IPS-18a (cell line): ENCODE results near the gene NUTM2E.
"Not testable (repeated sequence)": the region's sequence is repeated elsewhere in the genome, so short reads cannot be mapped to it uniquely, and the experiment has no call there.

Experiments
- H3K27ac ChIP-seq: one replicate; pipeline ENCODE4 v1.5.1; 2013; ENCODE audit warnings: low read length
- H3K27me3 ChIP-seq: one replicate; pipeline ENCODE4 v1.6.1; 2013; ENCODE audit warnings: mild to moderate bottlenecking, low read length; ENCODE audit not compliant: control insufficient read depth, insufficient read depth
- H3K36me3 ChIP-seq: one replicate; pipeline ENCODE4 v1.6.1; 2013; ENCODE audit warnings: low read depth, low read length; ENCODE audit not compliant: control insufficient read depth
- H3K4me1 ChIP-seq: one replicate; pipeline ENCODE4 v1.6.1; 2013; ENCODE audit warnings: low read depth, low read length; ENCODE audit not compliant: control insufficient read depth
- H3K4me3 ChIP-seq: one replicate; pipeline ENCODE4 v1.5.1; 2013; ENCODE audit warnings: low read length
- H3K9ac ChIP-seq: one replicate; pipeline ENCODE4 v1.6.1; 2013; ENCODE audit warnings: mild to moderate bottlenecking, low read length, moderate library complexity
- H3K9me3 ChIP-seq: one replicate; pipeline ENCODE4 v1.6.1; 2013; ENCODE audit warnings: low read depth, low read length; ENCODE audit not compliant: control insufficient read depth

The NUTM2E gene

DNA sequence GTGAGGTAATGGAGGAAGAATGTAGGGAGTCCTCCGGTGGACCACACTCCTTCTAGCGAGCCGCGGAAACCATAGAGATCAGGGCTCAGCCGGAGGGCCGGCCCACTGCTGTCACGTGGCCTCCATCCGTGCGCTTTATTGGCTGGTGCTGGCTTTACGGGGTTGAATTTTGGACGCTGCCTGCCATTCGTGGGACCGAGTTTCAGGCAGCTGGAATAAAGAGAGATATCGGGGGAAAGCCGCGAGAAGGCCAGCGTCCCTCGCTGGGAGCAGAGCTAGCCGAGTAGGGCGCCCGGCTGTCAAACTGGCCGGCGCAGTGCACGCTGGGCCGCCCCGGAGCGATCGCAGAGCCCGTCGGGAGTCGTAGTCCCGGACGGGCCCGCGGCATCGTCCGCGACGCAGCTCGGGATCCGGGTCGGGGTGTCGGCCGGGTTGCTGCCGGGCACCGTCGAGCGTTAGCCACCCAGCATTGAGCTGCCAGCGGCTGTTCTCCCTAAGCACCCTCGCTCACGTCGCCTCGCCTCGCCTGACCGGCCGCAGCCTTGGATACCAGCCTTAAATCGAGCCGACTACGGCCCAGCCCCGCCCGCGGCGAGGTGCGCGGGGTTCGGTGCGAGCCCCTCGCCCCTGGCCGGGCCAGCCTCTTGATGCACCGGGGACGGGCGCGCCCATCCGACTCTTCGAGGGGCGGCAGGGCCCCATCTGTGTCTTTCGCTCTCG lies at the start of gene NUTM2E:
NUTM2E (plus strand) TSS at position 244 of the 720 bp plus-strand sequence. CDS start 15,002 bp downstream, outside the sequence.
- not testable (repeated sequence) for H3K36me3 ChIP-seq, H3K27me3 ChIP-seq, H3K9me3 ChIP-seq, H3K27ac ChIP-seq, H3K4me1 ChIP-seq
- Histone ChIP-seq H3K4me3 (peak within 1 kb of the TSS; percentile 55), H3K9ac (peak within 1 kb of the TSS; percentile 59)

- H3K36me3 ChIP-seq, H3K27ac ChIP-seq, H3K9me3 ChIP-seq, H3K9ac ChIP-seq, H3K4me3 ChIP-seq, H3K27me3 ChIP-seq, H3K4me1 ChIP-seq: not testable (repeated sequence)
Measured at GRCh38 chr10:79777997-79778396, 48.5 kb upstream of the NUTM2E start.

GRCh38 chr10:79779310-79779938 lies 47.1 kb upstream of the NUTM2E start:
- H3K27me3 ChIP-seq, H3K9me3 ChIP-seq, H3K4me3 ChIP-seq, H3K36me3 ChIP-seq, H3K9ac ChIP-seq, H3K4me1 ChIP-seq, H3K27ac ChIP-seq: not testable (repeated sequence)

DNA sequence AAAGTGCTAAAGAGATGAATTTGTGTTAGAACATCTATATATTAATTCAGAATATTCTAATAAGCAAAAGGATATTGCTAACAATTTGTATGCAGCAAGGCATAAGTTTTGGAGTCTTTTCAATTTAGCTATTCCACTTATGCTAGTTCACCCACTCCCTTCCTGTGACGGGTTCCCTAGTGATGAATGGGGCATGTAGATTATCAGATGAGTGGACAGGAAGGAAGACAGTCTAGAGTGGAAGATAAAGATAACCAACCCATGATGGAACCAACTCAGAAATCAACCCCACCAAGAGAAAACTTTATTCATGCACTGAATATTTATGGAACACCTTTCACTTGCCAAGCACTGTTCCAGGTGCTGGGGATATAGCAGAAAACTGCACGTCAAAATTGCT lies 46.5 kb upstream of the NUTM2E start:
- H3K4me1 ChIP-seq, H3K27me3 ChIP-seq, H3K36me3 ChIP-seq, H3K9ac ChIP-seq, H3K27ac ChIP-seq, H3K4me3 ChIP-seq, H3K9me3 ChIP-seq: not testable (repeated sequence)

DNA sequence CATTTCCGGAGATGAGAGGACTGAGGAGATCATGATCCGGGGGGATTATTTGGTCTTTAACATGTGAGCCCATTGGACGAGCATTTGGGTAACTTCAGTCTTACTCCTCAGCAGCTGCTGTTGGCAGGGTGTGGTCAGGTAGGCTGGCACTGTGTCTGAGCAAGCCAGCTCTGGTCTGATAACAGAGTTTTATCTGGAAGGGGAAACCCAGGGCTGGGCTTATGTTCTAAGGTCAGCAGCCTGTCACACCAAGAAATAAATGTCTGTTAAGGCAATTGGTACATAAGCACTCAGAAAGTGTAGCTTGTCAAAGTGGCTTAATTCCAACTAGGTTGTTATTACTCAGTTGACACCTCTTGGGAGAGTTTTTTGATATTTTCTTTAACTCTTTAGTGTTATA lies 45.0 kb upstream of the NUTM2E start:
- not testable (repeated sequence) for H3K9me3 ChIP-seq, H3K36me3 ChIP-seq, H3K4me3 ChIP-seq, H3K9ac ChIP-seq, H3K4me1 ChIP-seq, H3K27me3 ChIP-seq, H3K27ac ChIP-seq

- H3K9me3 ChIP-seq, H3K36me3 ChIP-seq, H3K27me3 ChIP-seq, H3K27ac ChIP-seq, H3K4me1 ChIP-seq, H3K9ac ChIP-seq, H3K4me3 ChIP-seq: not testable (repeated sequence)
Measured at GRCh38 chr10:79787455-79787952, 39.0 kb upstream of the NUTM2E start.

- H3K4me3 ChIP-seq, H3K36me3 ChIP-seq, H3K9ac ChIP-seq, H3K9me3 ChIP-seq, H3K27ac ChIP-seq, H3K27me3 ChIP-seq, H3K4me1 ChIP-seq: not testable (repeated sequence)
Measured at GRCh38 chr10:79789351-79789750, 37.2 kb upstream of the NUTM2E start.

GRCh38 chr10:79791906-79792517 lies 34.5 kb upstream of the NUTM2E start:
- not testable (repeated sequence) for H3K9me3 ChIP-seq, H3K4me1 ChIP-seq, H3K36me3 ChIP-seq, H3K9ac ChIP-seq, H3K27ac ChIP-seq, H3K27me3 ChIP-seq, H3K4me3 ChIP-seq

DNA sequence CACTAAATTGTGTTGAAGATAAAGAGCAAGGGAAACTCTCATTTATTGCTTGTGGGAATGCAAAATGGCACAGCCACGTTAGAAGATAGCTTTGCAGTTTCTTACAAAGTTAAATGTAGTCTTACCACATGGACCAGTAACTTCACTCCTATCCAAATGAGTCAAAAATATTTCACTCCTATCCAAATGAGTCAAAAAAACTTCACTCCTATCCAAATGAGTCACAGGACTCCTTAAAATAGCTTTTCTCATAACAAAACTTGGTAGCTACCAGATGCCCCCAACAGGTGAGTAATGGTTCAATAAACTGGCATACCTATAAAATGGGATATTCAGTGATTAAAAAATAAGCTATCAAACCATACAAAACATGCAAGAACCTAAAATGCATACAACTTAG lies 27.2 kb upstream of the NUTM2E start:
- H3K9ac ChIP-seq, H3K36me3 ChIP-seq, H3K27me3 ChIP-seq, H3K4me1 ChIP-seq, H3K4me3 ChIP-seq, H3K27ac ChIP-seq, H3K9me3 ChIP-seq: not testable (repeated sequence)

DNA sequence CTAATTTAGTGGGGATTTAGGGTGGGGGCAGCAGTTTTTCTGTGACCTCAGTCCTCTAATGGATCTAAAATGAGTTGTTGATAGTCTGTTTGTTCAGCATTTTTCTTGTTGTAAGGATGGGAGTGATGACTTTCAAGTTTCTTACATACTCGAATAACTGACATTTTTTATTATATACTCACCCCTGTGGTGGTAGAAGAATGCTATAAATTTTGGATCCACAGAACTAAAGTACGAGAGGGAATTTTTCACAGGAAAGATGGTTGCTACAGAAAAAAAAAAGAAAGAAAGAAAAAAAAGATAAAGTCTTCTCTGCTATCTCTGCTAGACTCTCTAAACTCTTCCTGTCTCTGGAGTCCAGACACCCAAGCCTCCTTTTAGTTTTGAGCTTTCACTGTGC lies 20.7 kb upstream of the NUTM2E start:
- H3K36me3 ChIP-seq, H3K27ac ChIP-seq, H3K9me3 ChIP-seq, H3K27me3 ChIP-seq, H3K9ac ChIP-seq, H3K4me1 ChIP-seq, H3K4me3 ChIP-seq: not testable (repeated sequence)

- H3K27ac ChIP-seq, H3K36me3 ChIP-seq, H3K9ac ChIP-seq, H3K27me3 ChIP-seq, H3K4me3 ChIP-seq, H3K4me1 ChIP-seq, H3K9me3 ChIP-seq: not testable (repeated sequence)
Measured at GRCh38 chr10:79811895-79812294, 14.6 kb upstream of the NUTM2E start.

- H3K4me3 ChIP-seq, H3K27me3 ChIP-seq, H3K9me3 ChIP-seq, H3K4me1 ChIP-seq, H3K9ac ChIP-seq, H3K36me3 ChIP-seq, H3K27ac ChIP-seq: not testable (repeated sequence)
Measured at GRCh38 chr10:79816290-79816689, 10.2 kb upstream of the NUTM2E start.
